ENCODE results near the gene ZNF532.

ZNF532 gene

GRCh38 chr18:58850786-58851469 is 13.7 kb upstream of the ZNF532 start:
- H3K79me2 ChIP-seq (ENCODE audit: insufficient read depth, low read length): no peaks in the 10 kb centered on the region
- H3K9me3 ChIP-seq (ENCODE audit: insufficient read depth, low read length, severe bottlenecking): no peaks in the 10 kb centered on the region
- no peak for DNase-seq
- H3K9ac ChIP-seq (ENCODE audit: low read depth, low read length): no peak overlapping the region
- TF ChIP-seq CTCF (IDR thresholded peaks at IDR 0.05; ENCODE audit: borderline replicate concordance, extremely low read depth, low read length, poor library complexity, severe bottlenecking) (no peak), EZH2 (IDR thresholded peaks at IDR 0.05; ENCODE audit: borderline replicate concordance, low read depth, low read length, severe bottlenecking) (no peak)
- ATAC-seq (ENCODE audit: insufficient read depth, low read depth): no peak
- no peak overlapping the region for H3K4me3 ChIP-seq (ENCODE audit: low read depth in 1 of 2, low read length in 2 of 2)
- H3K4me1 ChIP-seq (ENCODE audit: insufficient read depth, low read length): no peaks in the 10 kb centered on the region
- H4K20me1 ChIP-seq (ENCODE audit: insufficient read depth, low read length): no peaks in the 10 kb centered on the region
- H3K27ac ChIP-seq (ENCODE audit: low read length): no peak overlapping the region
- no peaks in the 10 kb centered on the region for H3K27me3 ChIP-seq (ENCODE audit: insufficient read depth, low read length, poor library complexity)
- H3K4me2 ChIP-seq (ENCODE audit: insufficient read depth, low read length): no peak overlapping the region
- H3K36me3 ChIP-seq (ENCODE audit: insufficient read depth, low read length): no peaks in the 10 kb centered on the region
- no peak overlapping the region for H2AFZ ChIP-seq (ENCODE audit: low read depth, low read length)

- Histone ChIP-seq H3K36me3 (ENCODE audit: insufficient read depth, low read length) (no peaks in the 10 kb centered on the region), H4K20me1 (ENCODE audit: insufficient read depth, low read length) (no peaks in the 10 kb centered on the region), H3K27ac (ENCODE audit: low read length) (no peak overlapping the region), H3K4me1 (ENCODE audit: insufficient read depth, low read length) (no peaks in the 10 kb centered on the region), H3K4me2 (ENCODE audit: insufficient read depth, low read length) (no peak overlapping the region), H3K27me3 (ENCODE audit: insufficient read depth, low read length, poor library complexity) (no peaks in the 10 kb centered on the region), H3K4me3 (ENCODE audit: low read depth in 1 of 2, low read length in 2 of 2) (no peak overlapping the region), H2AFZ (ENCODE audit: low read depth, low read length) (no peak overlapping the region), H3K79me2 (ENCODE audit: insufficient read depth, low read length) (no peaks in the 10 kb centered on the region), H3K9me3 (ENCODE audit: insufficient read depth, low read length, severe bottlenecking) (no peaks in the 10 kb centered on the region), H3K9ac (ENCODE audit: low read depth, low read length) (no peak overlapping the region)
- DNase-seq (no peak), ATAC-seq (ENCODE audit: insufficient read depth, low read depth) (no peak)
- TF ChIP-seq EZH2 (IDR thresholded peaks at IDR 0.05; ENCODE audit: borderline replicate concordance, low read depth, low read length, severe bottlenecking) (no peak), CTCF (IDR thresholded peaks at IDR 0.05; ENCODE audit: borderline replicate concordance, extremely low read depth, low read length, poor library complexity, severe bottlenecking) (no peak)
Observed at GRCh38 chr18:58851856-58852255, 12.8 kb upstream of the ZNF532 start.

- TF ChIP-seq EZH2 (IDR thresholded peaks at IDR 0.05; ENCODE audit: borderline replicate concordance, low read depth, low read length, severe bottlenecking): no peak
- no peak for TF ChIP-seq CTCF (IDR thresholded peaks at IDR 0.05; ENCODE audit: borderline replicate concordance, extremely low read depth, low read length, poor library complexity, severe bottlenecking)
- no peaks in the 10 kb centered on the region for H3K9me3 ChIP-seq (ENCODE audit: insufficient read depth, low read length, severe bottlenecking)
Observed at GRCh38 chr18:58852629-58853028, 12.0 kb upstream of the ZNF532 start.

More at GRCh38 chr18:58852629-58853028, 12.0 kb upstream of the ZNF532 start:
- H3K27ac ChIP-seq (ENCODE audit: low read length): no peak overlapping the region
- DNase-seq (no peak), ATAC-seq (ENCODE audit: insufficient read depth, low read depth) (no peak)
- H3K4me1 ChIP-seq (ENCODE audit: insufficient read depth, low read length): no peaks in the 10 kb centered on the region
- no peak overlapping the region for H3K4me2 ChIP-seq (ENCODE audit: insufficient read depth, low read length)
- H3K9ac ChIP-seq (ENCODE audit: low read depth, low read length): no peak overlapping the region
- H2AFZ ChIP-seq (ENCODE audit: low read depth, low read length): no peak overlapping the region
- no peak overlapping the region for H3K4me3 ChIP-seq (ENCODE audit: low read depth in 1 of 2, low read length in 2 of 2)
- H3K27me3 ChIP-seq (ENCODE audit: insufficient read depth, low read length, poor library complexity): no peaks in the 10 kb centered on the region
- H3K79me2 ChIP-seq (ENCODE audit: insufficient read depth, low read length): no peaks in the 10 kb centered on the region
- H3K36me3 ChIP-seq (ENCODE audit: insufficient read depth, low read length): no peaks in the 10 kb centered on the region
- no peaks in the 10 kb centered on the region for H4K20me1 ChIP-seq (ENCODE audit: insufficient read depth, low read length)

Data from DND-41 (cell line).